Measurements from ENCODE around the gene TMEM186.

The TMEM186 gene

GRCh38 chr16:8767176-8767575 is 30.3 kb downstream of the TMEM186 start:
- Histone ChIP-seq H3K4me2 (ENCODE audit: low read depth, low read length, poor library complexity, severe bottlenecking) (no peak overlapping the region), H3F3A (ENCODE audit: low read depth) (no peaks in the 10 kb centered on the region), H3K36me3 (ENCODE audit: insufficient read depth, low read length) (no peaks in the 10 kb centered on the region), H2AFZ (ENCODE audit: low read length) (no peak overlapping the region), H4K20me1 (ENCODE audit: insufficient read depth, low read length, poor library complexity, severe bottlenecking) (no peaks in the 10 kb centered on the region), H3K79me2 (ENCODE audit: insufficient read depth, low read length) (no peaks in the 10 kb centered on the region), H3K27me3 (ENCODE audit: insufficient read depth, low read length, poor library complexity, severe bottlenecking) (no peaks in the 10 kb centered on the region), H3K9ac (ENCODE audit: low read depth, low read length, poor library complexity, severe bottlenecking) (no peak overlapping the region), H3K9me3 (ENCODE audit: insufficient read depth, low read depth, low read length) (no peaks in the 10 kb centered on the region), H3K9me2 (replicated peaks; ENCODE audit: low read depth, low read length) (no peaks in the 10 kb centered on the region), H3K4me1 (ENCODE audit: insufficient read depth, low read length, poor library complexity, severe bottlenecking) (no peaks in the 10 kb centered on the region), H3K4me3 (ENCODE audit: low read length, poor library complexity, severe bottlenecking) (no peak overlapping the region)
- TF ChIP-seq EZH2phosphoT487 (IDR thresholded peaks at IDR 0.05; ENCODE audit: borderline replicate concordance) (no peak), CTCF (conservative IDR thresholded peaks at IDR 0.05; ENCODE audit: low read length) (no peak)

GRCh38 chr16:8764525-8765250 is 32.8 kb downstream of the TMEM186 start:
- Histone ChIP-seq H3K36me3 (ENCODE audit: insufficient read depth, low read length) (no peaks in the 10 kb centered on the region), H3F3A (ENCODE audit: low read depth) (no peaks in the 10 kb centered on the region), H3K27me3 (ENCODE audit: insufficient read depth, low read length, poor library complexity, severe bottlenecking) (no peaks in the 10 kb centered on the region), H3K4me3 (ENCODE audit: low read length, poor library complexity, severe bottlenecking) (no peak overlapping the region), H3K4me1 (ENCODE audit: insufficient read depth, low read length, poor library complexity, severe bottlenecking) (no peaks in the 10 kb centered on the region), H3K9me3 (ENCODE audit: insufficient read depth, low read depth, low read length) (no peaks in the 10 kb centered on the region), H3K4me2 (ENCODE audit: low read depth, low read length, poor library complexity, severe bottlenecking) (no peak overlapping the region), H3K79me2 (ENCODE audit: insufficient read depth, low read length) (no peaks in the 10 kb centered on the region), H4K20me1 (ENCODE audit: insufficient read depth, low read length, poor library complexity, severe bottlenecking) (no peaks in the 10 kb centered on the region), H3K9ac (ENCODE audit: low read depth, low read length, poor library complexity, severe bottlenecking) (no peak overlapping the region), H3K9me2 (replicated peaks; ENCODE audit: low read depth, low read length) (no peaks in the 10 kb centered on the region), H2AFZ (ENCODE audit: low read length) (no peak overlapping the region)
- TF ChIP-seq EZH2phosphoT487 (IDR thresholded peaks at IDR 0.05; ENCODE audit: borderline replicate concordance) (no peak), CTCF (conservative IDR thresholded peaks at IDR 0.05; ENCODE audit: low read length) (no peak)

GRCh38 chr16:8763899-8764298 is 33.5 kb downstream of the TMEM186 start:
- H3K4me1 ChIP-seq (ENCODE audit: insufficient read depth, low read length, poor library complexity, severe bottlenecking) = no peaks in the 10 kb centered on the region
- no peak overlapping the region for H3K4me2 ChIP-seq (ENCODE audit: low read depth, low read length, poor library complexity, severe bottlenecking)
- no peaks in the 10 kb centered on the region for H3K79me2 ChIP-seq (ENCODE audit: insufficient read depth, low read length)
- no peaks in the 10 kb centered on the region for H3F3A ChIP-seq (ENCODE audit: low read depth)
- H3K9me3 ChIP-seq (ENCODE audit: insufficient read depth, low read depth, low read length) = no peaks in the 10 kb centered on the region
- no peak overlapping the region for H3K4me3 ChIP-seq (ENCODE audit: low read length, poor library complexity, severe bottlenecking)
- H3K9me2 ChIP-seq (replicated peaks; ENCODE audit: low read depth, low read length) = no peaks in the 10 kb centered on the region
- H4K20me1 ChIP-seq (ENCODE audit: insufficient read depth, low read length, poor library complexity, severe bottlenecking) = no peaks in the 10 kb centered on the region
- no peaks in the 10 kb centered on the region for H3K36me3 ChIP-seq (ENCODE audit: insufficient read depth, low read length)
- H3K27me3 ChIP-seq (ENCODE audit: insufficient read depth, low read length, poor library complexity, severe bottlenecking) = no peaks in the 10 kb centered on the region
- H3K9ac ChIP-seq (ENCODE audit: low read depth, low read length, poor library complexity, severe bottlenecking) = no peak overlapping the region
- no peak overlapping the region for H2AFZ ChIP-seq (ENCODE audit: low read length)
- no peak for TF ChIP-seq EZH2phosphoT487 (IDR thresholded peaks at IDR 0.05; ENCODE audit: borderline replicate concordance)
- TF ChIP-seq CTCF (conservative IDR thresholded peaks at IDR 0.05; ENCODE audit: low read length) = no peak

Data from Loucy (cell line).